GOT3 (cell line): ENCODE results near the gene TMEM245.
"Not testable (repeated sequence)": the region's sequence is repeated elsewhere in the genome, so short reads cannot be mapped to it uniquely, and the experiment has no call there.

Experiments
- DNase-seq: peaks from one replicate; lab custom pipeline; 2025; ENCODE audit warnings: mixed read lengths; lab: John Stamatoyannopoulos, UW

Gene TMEM245

DNA sequence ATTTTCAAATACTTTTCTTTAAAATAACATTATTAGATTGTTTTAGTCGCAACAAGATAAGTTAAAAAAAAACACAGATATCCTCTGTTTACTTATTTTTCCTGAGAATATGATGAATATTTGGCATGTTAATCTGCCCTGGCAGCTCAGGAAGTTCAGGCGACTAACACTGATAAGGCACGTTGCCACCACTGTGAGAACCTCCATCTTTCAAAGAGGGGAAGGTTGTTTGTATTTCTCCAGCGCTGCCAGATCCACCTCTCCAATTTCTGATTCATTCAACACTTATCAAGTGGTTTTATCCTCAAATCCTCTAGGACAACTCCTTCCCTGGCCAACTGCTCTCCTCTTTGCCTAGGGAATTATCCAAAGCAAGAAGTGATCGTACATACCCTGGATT is 128.3 kb downstream of the TMEM245 start:
- DNase-seq: no peak

DNA sequence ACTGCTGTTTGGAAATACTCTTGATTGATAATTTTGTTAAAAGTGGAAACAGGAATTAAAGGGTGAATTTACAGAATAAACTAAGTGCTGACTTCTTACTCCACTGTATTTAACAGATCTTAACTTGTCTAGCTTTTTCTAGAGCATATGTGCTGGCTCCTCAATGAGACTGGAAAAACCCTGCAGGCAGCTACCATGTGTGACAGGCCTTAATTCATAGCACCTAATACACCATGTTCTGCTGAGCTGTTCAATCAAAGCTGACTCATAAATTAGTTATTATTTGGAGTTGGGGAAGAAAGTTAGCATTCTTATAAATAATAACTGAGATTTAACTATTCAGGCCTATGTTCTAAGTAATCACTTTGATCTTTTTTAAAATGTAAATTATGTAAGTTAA is 135.9 kb downstream of the TMEM245 start:
- no peak for DNase-seq

DNA sequence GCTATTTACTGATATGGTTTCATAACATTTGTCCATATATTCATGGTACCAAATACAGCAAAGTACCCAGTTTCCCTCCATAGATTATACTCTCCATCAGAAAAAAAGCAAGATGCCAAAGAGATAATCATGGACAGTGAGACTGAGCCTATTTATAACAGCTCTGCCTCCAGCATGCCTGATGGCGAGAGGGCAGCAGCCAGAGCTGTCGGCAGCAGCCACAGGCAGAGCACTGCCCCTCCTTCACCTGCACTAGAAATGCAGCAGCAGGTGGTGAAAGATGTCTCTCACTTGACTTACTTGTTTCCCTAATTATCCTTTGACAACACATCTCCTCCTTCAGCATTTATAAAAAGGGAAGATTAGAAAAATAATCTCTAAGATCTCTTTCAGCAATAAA is 138.9 kb downstream of the TMEM245 start:
- no peak for DNase-seq

DNA sequence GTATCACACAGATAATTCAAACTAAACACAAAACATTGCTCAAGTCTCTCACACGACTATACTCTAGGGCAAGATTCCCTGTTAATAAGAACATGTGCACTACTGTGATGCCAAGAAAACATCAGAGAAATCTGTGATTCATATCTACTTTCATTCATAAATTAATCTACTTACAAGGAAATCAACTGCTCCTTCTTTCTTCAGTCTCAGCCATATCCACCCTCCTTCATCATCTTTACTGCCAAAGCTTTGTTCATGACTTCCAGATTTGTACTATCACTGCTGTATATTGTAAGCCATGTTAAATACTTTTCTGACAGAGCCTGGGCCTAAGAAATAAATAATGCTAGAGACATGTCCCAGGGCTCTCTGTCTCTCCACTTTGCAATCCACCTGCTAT is 141.5 kb downstream of the TMEM245 start:
- DNase-seq: no peak

DNA sequence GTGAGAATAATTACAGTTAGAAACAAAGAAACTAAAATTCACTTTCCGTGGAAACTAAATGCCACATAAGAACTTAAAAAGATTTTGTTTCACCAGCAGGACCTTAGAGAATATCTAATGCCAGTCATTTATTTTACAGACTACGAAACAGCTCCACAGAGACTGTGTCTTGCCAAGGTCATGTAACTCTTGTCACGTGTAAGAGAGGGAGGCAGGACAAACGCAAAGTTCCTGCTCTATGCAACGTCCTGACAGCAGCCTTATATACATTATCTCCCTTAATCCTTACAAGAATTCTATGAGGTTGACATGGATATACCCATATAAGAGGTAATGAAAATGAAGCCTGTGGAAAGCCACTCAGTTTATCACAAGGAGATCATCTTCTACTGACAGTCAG is 145.9 kb downstream of the TMEM245 start:
- no peak for DNase-seq

DNA sequence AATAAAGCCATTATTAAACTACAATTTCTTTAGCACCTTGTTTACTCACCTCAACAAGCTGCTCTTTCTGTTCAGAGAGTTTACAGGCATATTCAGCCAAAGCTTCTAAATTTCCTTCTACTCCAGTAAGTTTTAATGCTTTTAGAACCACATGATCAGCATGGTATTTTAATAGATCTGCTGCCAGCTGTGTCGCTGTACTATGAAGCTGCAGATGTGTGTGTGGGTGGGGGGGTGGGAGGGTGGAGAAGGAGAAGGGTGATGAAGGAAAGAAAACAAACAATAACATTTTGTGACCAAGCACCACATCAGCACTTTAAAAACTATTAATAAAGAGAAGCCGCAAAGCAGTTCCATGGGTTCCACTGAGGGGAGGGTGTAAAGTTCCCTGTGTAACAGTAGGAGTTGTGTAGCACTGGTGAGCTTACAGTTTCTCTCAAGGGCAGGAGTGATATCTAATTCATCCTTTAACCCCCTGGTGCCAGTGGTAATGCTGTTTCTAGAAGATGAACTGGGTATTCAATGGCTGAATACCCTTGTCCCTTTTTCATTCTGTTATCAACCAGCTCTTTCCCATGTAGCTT is 147.0 kb downstream of the TMEM245 start:
- no peak for DNase-seq

DNA sequence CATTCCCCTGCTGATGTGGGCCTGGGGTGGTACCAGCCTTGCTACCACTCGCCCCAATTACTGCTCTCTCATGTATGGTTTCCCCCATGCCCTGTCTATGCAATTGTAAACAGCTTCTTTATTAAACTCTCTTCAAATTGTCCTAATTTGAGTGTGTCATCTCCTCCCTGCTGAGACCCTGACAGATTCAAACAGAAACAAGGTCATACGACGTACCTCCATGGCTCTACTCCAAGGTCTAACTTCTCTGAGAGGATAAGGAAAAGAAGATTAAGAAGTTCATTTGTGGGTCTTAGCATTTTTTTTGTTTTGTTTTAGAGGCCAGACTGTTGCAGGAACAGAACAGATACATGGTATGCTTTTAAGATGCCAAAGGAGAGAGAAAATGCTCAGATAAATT is 147.6 kb downstream of the TMEM245 start:
- DNase-seq: no peak

DNA sequence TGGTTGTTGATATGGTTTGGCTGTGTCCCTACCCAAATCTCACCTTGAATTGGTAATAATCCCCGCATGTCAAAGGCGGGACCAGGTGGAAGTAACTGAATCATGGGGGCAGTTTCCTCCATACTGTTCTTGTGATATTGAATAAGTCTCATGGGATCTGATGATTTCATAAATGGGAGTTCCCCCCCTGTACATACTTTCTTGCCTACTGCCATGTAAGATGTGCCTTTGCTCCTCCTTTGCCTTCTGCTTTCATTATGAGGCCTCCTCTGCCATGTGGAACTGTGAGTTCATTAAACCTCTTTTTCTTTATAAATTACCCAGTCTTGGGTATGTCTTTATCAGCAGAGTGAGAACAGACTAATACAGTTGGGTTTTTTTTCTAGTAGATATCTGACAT is 148.4 kb downstream of the TMEM245 start:
- not testable (repeated sequence) for DNase-seq

DNA sequence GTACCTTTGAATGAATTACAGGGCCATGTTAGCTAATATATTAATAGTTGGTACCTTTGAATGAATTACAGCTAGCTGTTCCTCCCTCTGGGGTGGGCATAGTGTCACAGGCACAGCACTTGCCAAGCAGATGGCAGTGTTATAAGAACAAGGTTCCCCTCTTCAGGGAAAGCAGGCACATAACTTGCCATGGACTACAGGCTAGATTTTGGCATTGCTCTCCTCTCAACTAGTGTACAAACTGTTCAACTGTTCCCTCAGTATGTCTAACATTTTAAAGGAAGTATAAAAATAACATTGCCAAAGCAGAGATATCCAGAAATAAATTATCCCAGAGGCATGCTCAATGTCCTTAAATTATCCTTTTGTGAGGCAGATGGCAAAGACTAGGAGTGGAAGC is 151.8 kb downstream of the TMEM245 start:
- no peak for DNase-seq
